EL (cell line): ENCODE data around the gene BICRA.
"Not testable (repeated sequence)": the region's sequence is repeated elsewhere in the genome, so short reads cannot be mapped to it uniquely, and the experiment has no call there.

Source experiments
- DNase-seq: peaks from one replicate; pipeline ENCODE4 v3.0.0-alpha.2; 2016

Gene BICRA

GRCh38 chr19:47631681-47632446 is 22.9 kb downstream of the BICRA start:
- no peak for DNase-seq

GRCh38 chr19:47633517-47633916 is 24.6 kb downstream of the BICRA start:
- DNase-seq, result no peak

DNA sequence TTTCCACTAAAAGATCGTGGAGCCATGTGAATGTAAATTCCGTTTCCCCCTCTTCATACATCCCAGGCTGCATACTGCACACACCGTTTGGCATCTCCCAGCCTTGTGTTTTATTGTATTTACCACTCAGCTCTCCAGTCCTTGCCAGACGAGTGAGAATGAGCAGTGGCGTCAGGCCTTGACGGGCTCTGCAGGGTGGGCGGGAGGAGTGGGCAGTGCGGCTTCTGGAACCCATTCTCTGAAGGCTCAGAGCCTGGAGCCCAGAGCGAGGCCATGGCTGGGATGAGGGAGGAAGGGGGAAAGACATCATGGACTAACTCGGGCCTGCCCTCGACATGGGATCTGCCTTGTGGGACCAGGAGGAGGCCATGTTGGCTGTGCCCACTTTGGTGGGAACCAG is 25.1 kb downstream of the BICRA start:
- no peak for DNase-seq

GRCh38 chr19:47635152-47635754 is 26.3 kb downstream of the BICRA start:
- not testable (repeated sequence) for DNase-seq

DNA sequence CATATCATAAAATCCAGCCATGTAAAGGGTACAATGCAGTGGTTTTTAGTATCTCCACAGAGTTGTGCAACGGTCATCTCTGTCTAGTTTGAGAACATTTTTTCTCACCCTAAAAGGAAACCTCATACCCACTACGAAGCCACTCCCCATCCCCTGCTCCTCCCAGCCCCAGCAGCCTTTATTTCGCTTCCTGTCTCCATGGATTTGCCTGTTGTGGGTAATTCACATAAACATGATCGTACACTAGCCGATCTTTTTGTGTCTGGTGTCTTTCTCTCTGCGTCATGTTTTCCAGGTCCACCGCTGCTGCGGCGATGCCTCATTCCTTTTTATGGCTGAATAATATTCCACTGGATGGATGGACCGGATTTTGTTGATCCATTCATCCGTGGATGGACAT is 28.6 kb downstream of the BICRA start:
- peak; percentile 36 for DNase-seq

GRCh38 chr19:47641891-47642485 is 33.1 kb downstream of the BICRA start:
- DNase-seq, result no peak

GRCh38 chr19:47643281-47643680 is 34.3 kb downstream of the BICRA start:
- no peak for DNase-seq

- no peak for DNase-seq
Observed at GRCh38 chr19:47644199-47644598, 35.3 kb downstream of the BICRA start.

GRCh38 chr19:47644743-47645482 is 36.0 kb downstream of the BICRA start:
- no peak for DNase-seq

DNA sequence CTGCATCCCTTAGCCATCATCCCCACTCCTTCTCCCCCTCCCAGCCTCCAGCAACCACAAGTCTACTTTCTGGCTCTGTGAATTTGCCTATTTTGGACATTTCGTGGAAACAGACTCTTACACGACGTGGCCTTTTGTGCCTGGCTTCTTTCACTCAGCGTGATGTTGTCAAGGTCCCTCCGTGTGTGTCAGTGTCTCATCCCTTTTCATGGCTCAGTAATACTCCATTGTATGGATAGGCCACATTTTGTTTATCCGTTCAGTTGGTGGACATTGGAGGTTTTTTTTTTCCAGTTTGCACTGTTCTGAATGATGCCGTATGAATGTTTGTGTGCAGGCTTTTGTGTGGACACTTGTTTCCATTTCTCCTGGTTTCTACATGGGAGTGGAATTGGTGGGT is 38.0 kb downstream of the BICRA start:
- no peak for DNase-seq

DNA sequence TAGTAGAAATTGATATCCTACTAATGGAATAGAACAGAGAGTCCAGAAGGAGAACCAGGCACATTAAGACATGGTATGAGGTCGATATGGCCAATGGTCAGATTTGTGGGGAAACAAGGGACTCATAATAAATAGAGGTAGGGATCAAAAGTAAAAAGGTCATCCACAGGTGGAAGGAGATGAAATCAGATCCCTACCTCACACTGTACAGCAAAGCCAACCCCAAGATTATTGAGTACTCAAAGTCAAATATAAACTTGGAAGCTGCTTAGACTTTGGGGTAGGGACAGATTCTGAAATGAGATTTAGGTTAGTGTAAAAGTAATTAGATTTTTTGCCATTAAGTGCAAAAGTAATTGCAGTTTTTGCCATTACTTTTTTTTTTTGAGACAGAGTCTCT is 40.7 kb downstream of the BICRA start:
- DNase-seq, result no peak

DNA sequence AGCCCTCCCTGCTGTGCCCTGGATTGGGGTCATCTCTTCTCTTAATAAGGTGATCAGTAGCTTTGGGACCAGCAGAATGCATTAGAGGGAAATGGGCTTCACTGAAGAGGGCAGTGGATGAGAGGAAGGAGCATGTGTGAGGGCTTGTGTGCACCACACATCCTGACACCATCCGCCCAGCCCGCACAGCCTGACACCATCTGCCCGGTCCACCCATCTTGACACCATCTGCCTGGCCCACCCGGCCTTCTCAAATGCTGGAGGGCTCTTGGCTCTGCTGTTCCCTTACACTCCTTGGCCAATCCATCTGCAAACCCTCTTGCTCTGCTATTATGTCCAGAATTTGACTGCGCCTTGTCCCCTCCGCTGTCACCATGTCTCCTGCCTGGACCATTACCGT is 41.8 kb downstream of the BICRA start:
- no peak for DNase-seq

- DNase-seq, result no peak
Observed at GRCh38 chr19:47651132-47651531, 42.2 kb downstream of the BICRA start.

GRCh38 chr19:47651691-47652090 is 42.8 kb downstream of the BICRA start:
- DNase-seq, result no peak

DNA sequence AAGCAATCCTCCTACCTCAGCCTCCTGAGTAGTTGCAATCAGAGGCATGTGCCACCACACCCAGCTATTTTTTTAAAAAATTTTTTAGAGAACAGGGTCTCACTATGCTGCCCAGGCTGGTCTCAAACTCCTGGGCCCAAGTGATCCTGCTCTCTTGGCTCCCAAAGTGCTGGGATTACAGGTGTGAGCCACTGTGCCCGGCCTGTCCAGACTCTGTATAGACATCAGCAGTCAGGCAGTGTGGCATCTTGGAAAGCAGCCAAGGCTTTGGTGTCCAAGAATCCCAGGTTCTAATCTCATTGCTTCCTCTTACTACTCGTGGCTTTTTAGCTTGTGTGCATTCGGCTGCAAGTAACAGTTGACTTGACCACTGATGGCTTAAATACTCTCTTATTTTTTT is 43.4 kb downstream of the BICRA start:
- no peak for DNase-seq

- no peak for DNase-seq
Observed at GRCh38 chr19:47653856-47654255, 44.9 kb downstream of the BICRA start.

- no peak for DNase-seq
Observed at GRCh38 chr19:47657719-47658118, 48.8 kb downstream of the BICRA start.

GRCh38 chr19:47658431-47659348 is 49.8 kb downstream of the BICRA start:
- no peak for DNase-seq

DNA sequence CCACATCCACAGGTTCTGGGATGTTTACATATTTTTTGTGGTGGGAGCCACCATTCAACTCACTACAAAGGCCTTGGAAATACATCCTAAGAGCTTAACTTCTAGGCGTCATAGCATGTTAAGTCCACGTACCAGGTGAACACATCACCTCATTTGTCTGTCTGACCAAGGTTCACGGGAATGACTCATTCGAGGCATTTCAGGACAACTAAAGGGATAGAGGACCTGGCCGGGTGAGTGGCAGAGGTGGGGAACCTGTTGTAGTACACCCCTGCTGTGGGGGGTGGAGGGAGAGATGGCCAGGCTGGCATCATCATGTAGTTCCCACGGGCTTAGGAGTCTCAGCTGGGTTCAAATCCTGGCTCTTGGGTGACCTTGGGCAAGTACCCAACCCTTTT is 51.5 kb downstream of the BICRA start:
- no peak for DNase-seq

DNA sequence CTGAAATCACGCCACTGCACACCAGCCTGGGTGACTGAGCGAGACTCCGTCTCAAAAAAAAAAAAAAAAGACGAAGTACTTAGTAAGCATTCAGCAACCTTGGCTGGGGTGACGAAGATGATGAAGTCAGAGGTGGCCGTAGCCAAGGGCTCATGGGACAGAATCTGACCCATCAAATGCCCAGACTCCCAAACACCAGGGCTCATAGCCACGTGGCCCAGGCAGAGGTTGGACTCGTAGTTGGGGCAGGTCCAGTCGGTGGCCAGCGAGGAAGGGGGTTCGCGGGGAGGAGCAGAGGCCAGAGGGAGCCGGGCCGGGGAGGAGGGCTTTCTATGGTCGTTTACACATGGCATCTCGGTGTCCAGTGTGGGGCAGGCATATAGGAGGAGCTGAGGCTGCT is 52.2 kb downstream of the BICRA start:
- DNase-seq, result no peak

DNA sequence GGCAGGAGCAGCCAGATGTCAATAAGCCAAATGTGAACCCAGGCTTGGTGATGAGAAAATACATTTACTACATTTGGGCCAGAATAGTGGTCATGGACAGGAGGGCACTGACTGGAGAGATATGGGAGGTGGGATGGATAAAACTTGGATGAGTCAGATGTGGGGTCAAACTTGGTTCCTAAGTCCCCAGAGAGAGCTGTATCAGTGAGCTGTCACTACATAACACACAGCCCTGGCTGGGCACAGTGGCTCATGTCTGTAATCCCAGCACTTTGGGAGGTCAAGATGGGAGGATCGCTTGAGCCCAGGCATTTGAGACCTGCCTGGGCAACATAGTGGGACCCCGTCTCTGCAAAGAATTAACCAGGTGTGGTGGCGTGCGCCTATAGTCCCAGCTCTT is 52.7 kb downstream of the BICRA start:
- DNase-seq, result no peak

DNA sequence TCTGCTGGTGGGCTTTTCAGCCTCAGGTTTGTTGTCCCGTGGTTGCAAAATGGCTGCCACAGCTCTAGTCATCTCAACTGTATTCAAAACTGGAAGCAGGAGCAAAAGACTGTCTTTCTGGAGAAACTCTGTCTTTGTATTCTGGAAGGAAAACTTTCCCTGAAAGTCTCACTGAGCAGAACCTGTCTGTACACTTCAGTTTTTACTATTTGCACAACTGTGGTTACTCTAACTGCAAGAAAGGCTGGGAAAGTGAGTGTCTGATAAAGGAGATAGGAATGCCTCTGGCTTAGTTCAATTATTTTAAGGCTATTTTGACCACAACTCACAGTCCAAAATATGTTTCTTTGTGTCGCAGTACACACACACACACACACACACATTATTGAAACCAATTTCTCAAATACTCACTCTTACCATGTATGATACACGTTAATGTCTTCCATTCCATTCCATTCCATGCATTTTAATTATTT is 54.5 kb downstream of the BICRA start:
- DNase-seq, result peak; percentile 85
